ENCODE data around the gene PAPPA2.

PAPPA2 gene

GRCh38 chr1:176888471-176889032 lies 425.6 kb downstream of the PAPPA2 start:
- Mint-ChIP-seq H3K27ac (no peak overlapping the region), H3K9me3 (no peaks in the 10 kb centered on the region), H3K27me3 (no peaks in the 10 kb centered on the region), H3K36me3 (ENCODE audit: low read depth) (no peaks in the 10 kb centered on the region), H3K4me3 (no peak overlapping the region), H3K4me1 (ENCODE audit: low read depth) (no peaks in the 10 kb centered on the region)
- intact Hi-C loops (cut with micrococcal nuclease), result no loop called here

- no peaks in the 10 kb centered on the region for H3K36me3 Mint-ChIP-seq (ENCODE audit: low read depth)
- H3K4me3 Mint-ChIP-seq, result no peak overlapping the region
- peaks cover 2% of the 10 kb centered on the region for H3K27me3 Mint-ChIP-seq
- H3K9me3 Mint-ChIP-seq, result no peaks in the 10 kb centered on the region
- no peak overlapping the region for H3K27ac Mint-ChIP-seq
- intact Hi-C loops (cut with micrococcal nuclease), result no loop called here
- H3K4me1 Mint-ChIP-seq (ENCODE audit: low read depth), result peaks cover 8% of the 10 kb centered on the region
These were observed 430.8 kb downstream of the PAPPA2 start for GRCh38 chr1:176893625-176894352.

GRCh38 chr1:176894450-176894849 lies 431.5 kb downstream of the PAPPA2 start:
- Mint-ChIP-seq H3K36me3 (ENCODE audit: low read depth) (no peaks in the 10 kb centered on the region), H3K27ac (no peak overlapping the region), H3K27me3 (peaks cover 2% of the 10 kb centered on the region), H3K4me1 (ENCODE audit: low read depth) (peaks cover 8% of the 10 kb centered on the region), H3K4me3 (no peak overlapping the region), H3K9me3 (no peaks in the 10 kb centered on the region)
- intact Hi-C loops (cut with micrococcal nuclease), result no loop called here

Measured in dendritic cell treated with granulocyte-macrophage colony-stimulating factor and Interleukin-4, amounts not matched to agents 40 ng/mL and 50 ng/mL, for 4 days (primary cell).